Heart right ventricle (tissue), 16 donors: ENCODE measurements around the gene POLG. TPM values are rescaled to one million over a fixed set of nuclear protein-coding genes. Genes with fewer than 3 reads are reported as not detected.
A peak's percentile ranks its signal among the peaks of the same experiment; 100 is the strongest.

Experiments
- ATAC-seq, 8 donors: fragments of 200-7000 bp; cut with Tn5 transposase; one replicate each; pipeline ENCODE4 v1.9.1; 2020; ENCODE audit warnings: mild to moderate bottlenecking in 8 of 8, moderate library complexity in 8 of 8, moderate number of reproducible peaks in 1 of 8
- DNase-seq, 2 donors: peaks; one replicate each; pipeline ENCODE4 v3.0.0-alpha.2; 2020
- H3K27ac ChIP-seq, 10 donors: fragments of 200-600 bp; sonication (generic) in 2 of 10; one replicate each; pipeline versions ENCODE4 v1.5.0 to v1.8.0; 2020 to 2022; ENCODE audit warnings: mild to moderate bottlenecking in 3 of 10
- H3K27me3 ChIP-seq, 7 donors: fragments of 200-600 bp; one replicate each; pipeline ENCODE4 v1.8.0; 2021 to 2022; ENCODE audit warnings: mild to moderate bottlenecking in 2 of 7
- H3K36me3 ChIP-seq, 9 donors: fragments of 200-600 bp; sonication (generic) in 1 of 9; one replicate each; pipeline versions ENCODE4 v1.5.0 to v1.8.0; 2020 to 2022; ENCODE audit warnings: mild to moderate bottlenecking in 2 of 9
- H3K4me1 ChIP-seq, 9 donors: fragments of 200-600 bp; sonication (generic) in 1 of 9; one replicate each; pipeline versions ENCODE4 v1.5.0 to v1.8.0; 2020 to 2022; ENCODE audit warnings: mild to moderate bottlenecking in 4 of 9
- H3K4me3 ChIP-seq, 10 donors: fragments of 200-600 bp; sonication (generic) in 2 of 10; one replicate each; pipeline versions ENCODE4 v1.5.0 to v1.8.0; 2020 to 2022; ENCODE audit warnings: mild to moderate bottlenecking in 7 of 10, moderate library complexity in 2 of 10
- H3K9me3 ChIP-seq, 11 donors: fragments of 200-600 bp in 10 of 11; sonication (generic) in 2 of 11; one replicate each; pipeline versions ENCODE4 v1.5.0 to v1.8.0; 2013 to 2022; ENCODE audit warnings: mild to moderate bottlenecking in 2 of 11, control low read depth in 1 of 11, moderate library complexity in 1 of 11
- CTCF ChIP-seq, 9 donors: fragments of 200-600 bp; sonication (generic) in 2 of 9; IDR thresholded peaks; one replicate each; pipeline versions ENCODE4 v1.5.0 to v1.8.0; 2021 to 2022; ENCODE audit warnings: antibody characterized with exemption in 9 of 9, mild to moderate bottlenecking in 5 of 9, moderate library complexity in 1 of 9
- whole genome bisulfite sequencing, 2 donors: extraction: QIAGEN DNeasy Blood & Tissue Kit; methylation state at CpG; one replicate each; pipeline ENCODE4 v1.1.7; 2013; ENCODE audit warnings: inconsistent platforms in 1 of 2; 5-methylcytosine and 5-hydroxymethylcytosine counted together
- intact Hi-C, 10 donors: fragments of 100-400 bp; cut with DNase I; formaldehyde crosslinking; loops; one replicate each; pipeline versions ENCODE4 v1.11.1 to v1.14.2; 2022
- polyA plus RNA-seq, 2 donors: library from polyadenylated mRNA; stranded (reverse); fragments of 200-250 nt; gene quantifications; one replicate each; pipeline ENCODE4 v1.2.3, GENCODE V29; 2013
- total RNA-seq, 10 donors: library from RNA; stranded (reverse); fragmentation: NEBNext Ultra II Directional in 3 of 10; extraction: Animal tissue kit (Norgen Biotek cat#: 25700) in 3 of 10; gene quantifications; one replicate each; pipeline versions ENCODE4 v1.2.1 to v1.2.4, GENCODE V29; 2021 to 2023
- donor health status: Arrhythmogenic right ventricular cardiomyopathy.
- donor health status: ischemic (EF 13 %, LVEDD 7.1; RV severe dilation, severe dysfunction).
- donor health status: healthy with polysubstance abuse.
- donor health status: DM: no; HTN: yes; CAD: no.
- donor health status: DM: no; HTN: no; CAD: no.
- donor health status: ischemic (EF 25% LVEDD 6.9; RV normal size, moderate dysfunction).
- donor health status: ischemic (EF 25% LVEDD 5.7; RV mildly dilated, moderate dysfunction).
- donor health status: healthy.
- donor health status: DM: yes; HTN: yes; CAD: no.
- donor health status: Ischemic cardiomyopathy.
- donor health status: ischemic (EF 35%, LVEDD 5.7; RV mildly dilated, moderate dysfunction).
- donor health status: nonischemic (EF 11% LVEDD 7.7; RV severe dilation, severe dysfunction).
- donor health status: DM: yes; HTN: yes; CAD: no.
- donor health status: PGD.
- donor health status: ischemic (EF 29% LVEDD 5.4; RV normal size, mild dysfunction).
- donor health status: nonischemic (EF 23%, LVEDD 6.1; RV moderate dilation, normal function).

The POLG gene
- total and polyA plus RNA-seq, 12 donors: 31.1 to 52.5 (median 34.7) TPM

DNA sequence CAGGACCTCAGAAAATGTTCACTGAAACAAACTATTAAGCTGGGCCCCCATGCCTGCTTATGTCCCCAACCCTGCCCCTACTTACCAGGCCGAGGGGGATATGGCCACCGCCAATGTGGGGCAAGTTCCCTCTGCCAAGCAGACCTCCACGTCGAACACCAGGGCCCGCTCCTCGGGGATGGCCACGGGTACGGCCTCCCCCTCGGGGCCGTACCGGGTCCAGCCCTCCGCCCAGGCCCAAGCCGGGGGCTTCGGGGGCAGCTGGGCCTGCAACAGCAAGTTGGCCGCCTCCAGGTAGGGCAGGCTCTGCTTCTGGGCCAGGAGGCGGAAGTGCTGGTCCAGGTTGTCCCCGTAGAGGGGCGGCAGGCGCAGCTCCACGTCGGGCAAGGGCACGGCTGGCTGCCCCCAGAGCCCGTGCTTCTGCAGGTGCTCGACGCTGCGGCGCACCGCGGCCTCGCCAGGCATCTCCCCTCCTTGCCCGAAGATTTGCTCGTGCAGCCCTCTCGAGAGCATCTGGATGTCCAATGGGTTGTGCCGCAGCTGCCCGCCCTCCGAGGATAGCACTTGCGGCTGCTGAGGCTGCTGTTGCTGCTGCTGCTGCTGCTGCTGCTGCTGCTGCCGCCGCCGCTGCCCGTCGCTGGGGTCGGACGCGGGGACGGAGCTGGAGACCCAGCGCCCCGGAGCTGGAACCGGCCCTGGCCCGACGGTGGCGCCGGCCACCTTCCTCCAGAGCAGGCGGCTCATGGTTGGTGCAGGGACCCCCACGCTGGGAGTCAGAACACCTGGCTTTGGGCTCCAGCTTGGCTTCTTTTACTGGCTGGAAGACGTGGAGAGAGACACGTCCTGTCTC is 1.4 kb downstream of the POLG start:
- no peaks in the 10 kb centered on the region for H3K9me3 ChIP-seq
- ATAC-seq (no peak), DNase-seq (no peak)
- intact Hi-C loops: no loop called here
- peak overlapping the region in 4 of 10 donors; percentile 92 to 98 (median 94) for H3K27ac ChIP-seq
- peak overlapping the region; percentile 58 to 99 (median 82) for H3K4me3 ChIP-seq
- H3K27me3 ChIP-seq: no peaks in the 10 kb centered on the region
- H3K36me3 ChIP-seq: peaks cover 10 to 54% (median 43%) of the 10 kb centered on the region in 9 donors
- WGBS, 2 donors: 89 to 90% methylated on average over 57 of the region's 57 CpGs
- TF ChIP-seq CTCF (IDR thresholded peaks at IDR 0.05): no peak
- H3K4me1 ChIP-seq: peaks cover 27 to 72% (median 63%) of the 10 kb centered on the region in 9 donors

GRCh38 chr15:89332446-89332845 is 2.2 kb downstream of the POLG start:
- Histone ChIP-seq H3K36me3 (peaks cover 10 to 62% (median 48%) of the 10 kb centered on the region in 9 donors), H3K27ac (no peak overlapping the region), H3K4me1 (peaks cover 27 to 77% (median 63%) of the 10 kb centered on the region in 9 donors), H3K9me3 (no peaks in the 10 kb centered on the region), H3K27me3 (no peaks in the 10 kb centered on the region), H3K4me3 (peak overlapping the region in 4 of 10 donors; percentile 6 to 99 (median 46))
- intact Hi-C loops: no loop called here
- DNase-seq: no peak
- 27 to 35% methylated on average over 10 of the region's 10 CpGs for WGBS, 2 donors
- no peak for ATAC-seq
- peak in 7 of 9 donors; percentile 15 to 46 (median 40) for TF ChIP-seq CTCF (IDR thresholded peaks at IDR 0.05)

DNA sequence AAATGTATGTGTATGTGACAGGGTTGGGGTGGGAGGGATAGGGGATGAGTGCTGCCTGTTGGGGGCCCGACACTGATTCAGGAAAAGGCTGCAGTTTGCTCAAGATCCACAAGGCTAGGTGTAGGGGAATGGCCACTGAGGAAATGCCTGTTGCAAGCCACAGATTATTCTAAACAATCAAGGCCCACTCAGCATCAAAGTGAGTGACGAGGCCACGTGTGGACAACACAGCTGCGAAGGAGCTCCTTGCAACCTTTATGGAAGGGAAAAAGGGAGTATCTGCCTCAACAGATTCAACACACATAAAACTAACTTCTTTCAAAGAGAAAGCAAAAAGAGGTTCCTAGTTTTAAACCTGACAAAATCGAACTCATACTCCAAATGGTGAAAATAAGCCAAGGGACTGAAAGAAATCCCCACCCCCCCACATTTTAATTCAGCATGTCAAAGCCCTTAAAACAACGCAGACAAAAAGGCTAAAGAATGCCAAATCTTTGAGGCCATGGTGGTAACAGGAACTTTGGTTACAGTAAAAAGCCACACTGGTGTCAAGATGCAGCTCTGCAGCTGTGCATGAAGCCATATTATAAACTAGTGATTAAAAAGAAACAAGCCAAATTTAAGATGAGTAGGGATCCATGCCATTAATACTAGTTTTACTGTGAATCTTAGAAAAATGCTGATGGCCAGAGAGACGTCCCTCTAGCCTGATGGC is 3.6 kb downstream of the POLG start:
- Histone ChIP-seq H3K4me3 (peak overlapping the region in 1 of 10 donors; percentile 15), H3K4me1 (peaks cover 27 to 76% (median 62%) of the 10 kb centered on the region in 9 donors), H3K36me3 (peaks cover 12 to 76% (median 59%) of the 10 kb centered on the region in 9 donors), H3K27me3 (no peaks in the 10 kb centered on the region), H3K27ac (no peak overlapping the region), H3K9me3 (no peaks in the 10 kb centered on the region)
- WGBS, 2 donors: 73 to 75% methylated on average over 7 of the region's 7 CpGs
- TF ChIP-seq CTCF (IDR thresholded peaks at IDR 0.05): no peak
- DNase-seq (no peak), ATAC-seq (no peak)
- intact Hi-C loops: no loop called here

DNA sequence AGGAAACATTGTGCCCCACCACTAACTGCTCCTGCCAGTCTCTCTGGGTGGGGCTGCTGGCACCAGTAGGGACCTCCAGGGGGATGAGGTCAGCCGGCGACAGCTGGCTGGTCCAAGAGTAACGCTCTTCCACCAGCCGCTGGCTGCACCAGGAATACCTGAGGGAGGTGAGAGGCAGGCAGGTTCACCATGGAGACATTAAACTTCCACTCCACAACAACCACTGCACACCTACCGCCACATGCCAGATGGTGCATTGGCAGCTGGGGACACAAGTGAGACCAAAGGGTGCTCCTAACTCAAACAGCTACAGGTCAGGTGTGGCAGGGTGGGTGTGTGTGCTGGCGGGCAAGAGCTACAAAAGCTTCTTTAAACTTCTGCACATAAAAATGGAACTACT is 4.5 kb downstream of the POLG start:
- Histone ChIP-seq H3K4me1 (peaks cover 24 to 67% (median 53%) of the 10 kb centered on the region in 9 donors), H3K27me3 (no peaks in the 10 kb centered on the region), H3K36me3 (peaks cover 18 to 85% (median 68%) of the 10 kb centered on the region in 9 donors), H3K9me3 (no peaks in the 10 kb centered on the region), H3K4me3 (no peak overlapping the region), H3K27ac (peak overlapping the region in 1 of 10 donors; percentile 46)
- ATAC-seq: no peak
- no peak for DNase-seq
- intact Hi-C loops: no loop called here
- 79 to 84% methylated on average over 6 of the region's 6 CpGs for WGBS, 2 donors
- TF ChIP-seq CTCF (IDR thresholded peaks at IDR 0.05): no peak
